DOHH2 (cell line): Measurements from ENCODE around the gene COL4A4.

ENCODE experiments used
- H3F3A ChIP-seq: fragments of 200-600 bp; sonication (generic), shearing (Covaris generic); 2 replicates; pipeline ENCODE4 v1.6.0; 2016; ENCODE audit warnings: antibody characterized with exemption, mild to moderate bottlenecking; ENCODE audit not compliant: control insufficient read depth, insufficient read depth
- H3K27ac ChIP-seq: fragments of 200-600 bp; sonication (generic); 2 replicates; pipeline ENCODE4 v1.5.1; 2014; ENCODE audit warnings: low read depth, mild to moderate bottlenecking, low read length, moderate library complexity
- H3K27me3 ChIP-seq: fragments of 200-600 bp; sonication (generic); 2 replicates; pipeline ENCODE4 v1.6.1; 2014; ENCODE audit warnings: mild to moderate bottlenecking, low read length, mixed read lengths; ENCODE audit not compliant: control insufficient read depth
- H3K36me3 ChIP-seq: fragments of 200-600 bp; sonication (generic); 2 replicates; pipeline ENCODE4 v1.6.1; 2014; ENCODE audit warnings: mild to moderate bottlenecking, low read length, moderate library complexity, mixed read lengths; ENCODE audit not compliant: control insufficient read depth
- H3K4me1 ChIP-seq: fragments of 200-600 bp; sonication (generic); 2 replicates; pipeline ENCODE4 v1.6.1; 2014; ENCODE audit warnings: mild to moderate bottlenecking, low read length, mixed read lengths; ENCODE audit not compliant: control insufficient read depth
- H3K4me2 ChIP-seq: fragments of 200-600 bp; sonication (generic); 2 replicates; pipeline ENCODE4 v1.6.0; 2014; ENCODE audit warnings: mild to moderate bottlenecking, low read length, moderate library complexity
- H3K4me3 ChIP-seq: fragments of 200-600 bp; sonication (generic); 2 replicates; pipeline ENCODE4 v1.5.1; 2014; ENCODE audit warnings: mild to moderate bottlenecking, low read length, mixed read lengths
- H3K79me2 ChIP-seq: fragments of 200-600 bp; sonication (generic); 2 replicates; pipeline ENCODE4 v1.6.1; 2014; ENCODE audit warnings: mild to moderate bottlenecking, low read length, mixed read lengths; ENCODE audit not compliant: control insufficient read depth
- H3K9me2 ChIP-seq: fragments of 200-600 bp; sonication (generic); replicated peaks from 2 replicates; pipeline ENCODE4 v1.6.1; 2014; ENCODE audit warnings: mild to moderate bottlenecking, low read length, mixed read lengths; ENCODE audit not compliant: control insufficient read depth
- H3K9me3 ChIP-seq: fragments of 200-600 bp; sonication (generic); 2 replicates; pipeline ENCODE4 v1.6.1; 2014; ENCODE audit warnings: antibody characterized with exemption, low read length, mixed read lengths; ENCODE audit not compliant: control insufficient read depth, insufficient read depth
- H4K20me1 ChIP-seq: fragments of 200-600 bp; sonication (generic); 2 replicates; pipeline ENCODE4 v1.6.0; 2014; ENCODE audit warnings: low read depth, mild to moderate bottlenecking, antibody characterized with exemption, low read length, moderate library complexity; ENCODE audit not compliant: control insufficient read depth, insufficient read depth
- CTCF ChIP-seq: fragments of 200-600 bp; sonication (generic); IDR thresholded peaks from one replicate; pipeline ENCODE4 v1.5.1; 2014; ENCODE audit warnings: antibody characterized with exemption, mild to moderate bottlenecking, low read depth, low read length; ENCODE audit not compliant: poor library complexity, severe bottlenecking
- EZH2phosphoT487 ChIP-seq: fragments of 200-600 bp; sonication (generic); IDR thresholded peaks from 2 replicates; pipeline ENCODE4 v1.6.1; 2017; ENCODE audit warnings: borderline replicate concordance, mild to moderate bottlenecking, antibody characterized with exemption, low read length, moderate library complexity, mixed read lengths

The COL4A4 gene

DNA sequence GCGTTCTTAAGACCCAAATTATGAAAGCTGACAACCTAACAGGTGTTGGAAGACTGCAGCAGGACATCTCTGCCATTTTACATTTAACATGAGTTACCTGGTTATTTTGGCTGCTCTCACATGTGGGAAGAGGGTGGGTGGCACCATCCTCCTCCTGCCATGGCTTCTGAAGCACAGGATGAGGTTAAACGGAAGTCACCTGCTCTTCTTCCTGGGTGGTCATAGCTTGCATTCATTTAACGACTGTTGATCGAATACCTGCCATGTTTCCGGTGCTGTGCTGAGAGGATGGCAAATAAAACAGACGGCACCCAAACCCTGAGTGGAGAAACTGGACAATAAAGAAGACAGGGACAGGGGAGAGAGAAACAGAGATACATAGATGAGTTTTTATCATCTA, 210.2 kb downstream of the COL4A4 start:
- H4K20me1 ChIP-seq = no peaks in the 10 kb centered on the region
- no peaks in the 10 kb centered on the region for H3K9me3 ChIP-seq
- no peak for TF ChIP-seq CTCF
- no peak for TF ChIP-seq EZH2phosphoT487
- H3K4me1 ChIP-seq = no peaks in the 10 kb centered on the region; the same call in 1 of the 2 replicates
- H3K27ac ChIP-seq = no peak overlapping the region
- no peak overlapping the region for H3K4me3 ChIP-seq
- H3K79me2 ChIP-seq = no peaks in the 10 kb centered on the region
- no peaks in the 10 kb centered on the region for H3F3A ChIP-seq
- no peak overlapping the region for H3K4me2 ChIP-seq
- H3K36me3 ChIP-seq = no peaks in the 10 kb centered on the region
- H3K27me3 ChIP-seq = no peaks in the 10 kb centered on the region
- H3K9me2 ChIP-seq = no peaks in the 10 kb centered on the region

DNA sequence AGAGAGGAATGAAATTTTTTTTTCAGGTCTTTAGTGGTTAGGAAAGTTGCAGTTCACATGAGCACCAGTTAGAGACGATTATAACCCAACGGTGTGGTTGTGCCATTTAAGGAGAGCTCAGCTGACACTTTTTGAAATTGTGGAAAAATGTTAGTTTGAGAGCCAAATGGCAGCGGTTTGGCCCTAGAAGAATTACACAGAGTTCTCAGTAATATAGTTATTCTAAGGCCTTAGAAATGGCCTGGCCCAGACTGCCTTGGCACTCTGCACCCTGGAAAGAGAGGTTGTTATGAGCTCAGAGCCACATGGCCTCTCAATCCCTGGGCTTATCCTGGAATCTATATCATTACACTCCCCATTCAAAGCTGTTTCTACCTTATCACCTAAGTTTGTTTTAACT, 210.8 kb downstream of the COL4A4 start:
- Histone ChIP-seq H3K9me3 (no peaks in the 10 kb centered on the region), H3K4me3 (no peak overlapping the region), H3K27ac (no peak overlapping the region), H3K79me2 (no peaks in the 10 kb centered on the region), H3K4me1 (no peaks in the 10 kb centered on the region; the same call in 1 of the 2 replicates), H3F3A (no peaks in the 10 kb centered on the region), H3K4me2 (no peak overlapping the region), H3K36me3 (no peaks in the 10 kb centered on the region), H3K9me2 (no peaks in the 10 kb centered on the region), H4K20me1 (no peaks in the 10 kb centered on the region), H3K27me3 (no peaks in the 10 kb centered on the region)
- TF ChIP-seq CTCF = no peak
- no peak for TF ChIP-seq EZH2phosphoT487
